ENCODE data around the gene GBX1. TPM values are rescaled to one million over a fixed set of nuclear protein-coding genes. Genes with fewer than 3 reads are reported as not detected.

The GBX1 gene
- total RNA-seq, result not detected

DNA sequence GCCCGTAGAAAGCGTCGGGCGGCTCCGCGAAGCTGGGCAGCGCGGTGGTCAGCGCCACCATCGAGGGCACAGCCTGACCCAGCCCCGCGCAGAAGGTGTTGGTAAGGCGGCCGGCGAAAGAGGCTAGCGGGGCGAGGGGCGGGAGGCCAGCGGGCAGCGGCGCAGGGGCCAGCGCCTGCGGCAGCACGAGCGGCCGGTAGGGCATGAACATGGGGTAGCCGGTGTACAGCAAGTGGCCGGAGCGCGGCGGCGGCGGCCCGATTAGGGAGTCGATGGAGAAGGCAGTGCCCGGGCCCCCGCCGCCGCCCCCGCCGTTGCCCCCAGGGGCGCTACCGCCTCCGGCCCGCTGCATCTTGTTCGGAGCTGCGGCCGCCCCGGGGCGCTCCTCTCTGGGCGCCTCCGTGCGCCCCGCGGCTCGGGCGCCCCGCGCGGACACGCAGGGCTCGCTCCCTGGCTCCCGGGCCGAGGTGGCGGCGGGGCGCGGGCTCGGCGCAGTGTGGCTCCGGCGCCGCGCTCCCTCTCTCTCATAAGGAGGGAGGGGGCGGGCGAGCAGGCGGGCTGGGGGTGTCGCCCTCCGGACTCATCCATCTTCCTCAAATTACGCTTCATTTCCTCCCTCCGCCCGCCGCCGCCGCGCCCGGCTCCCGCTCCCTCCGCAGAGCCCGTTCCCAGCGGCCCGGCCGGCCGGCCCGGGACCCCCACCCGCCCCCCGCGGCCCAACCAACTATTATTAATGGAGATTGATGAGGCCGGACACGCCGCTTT is at the start of gene GBX1:
Gene GBX1 (minus strand): TSS at position 498 of the 765 bp plus-strand sequence. CDS start 146 bp downstream, at position 352.
- CTCF ChIA-PET, result interaction anchor here (0.7 to 1.8 kb wide), 9 partner anchors 8 to 183 kb away, joined by 3 to 6 read pairs (median 3); partner anchors contain the start of gene ABCF2
- no peaks in the 10 kb centered on the region for H3K36me3 Mint-ChIP-seq (ENCODE audit: low read depth)

DNA sequence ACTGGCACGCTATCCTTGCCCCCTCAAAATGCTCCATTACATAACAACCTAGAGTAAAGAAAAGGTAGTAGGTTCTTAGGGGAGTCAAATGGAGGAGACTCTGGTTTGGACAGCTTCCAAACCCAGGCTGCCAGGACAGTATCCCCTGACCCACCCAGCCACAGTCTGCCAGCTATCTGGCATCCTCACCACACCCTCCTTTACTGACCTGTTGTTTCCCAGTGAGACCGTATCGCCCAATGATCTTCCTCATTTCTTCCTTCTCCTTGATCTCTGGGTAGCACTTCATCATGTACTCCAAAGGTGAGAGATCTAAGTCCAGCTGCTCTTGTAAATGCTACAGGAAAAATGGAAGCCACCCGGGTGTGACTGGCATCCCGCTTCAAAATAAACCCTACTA is 47.9 kb upstream of the GBX1 start:
- Mint-ChIP-seq H3K9me3 (no peaks in the 10 kb centered on the region), H3K27ac (no peak overlapping the region), H3K27me3 (no peaks in the 10 kb centered on the region), H3K4me1 (no peaks in the 10 kb centered on the region), H3K36me3 (ENCODE audit: low read depth) (peaks cover 42% of the 10 kb centered on the region), H3K4me3 (no peak overlapping the region)
- POLR2A ChIA-PET, result no interaction called here
- no peak for DNase-seq
- CTCF ChIA-PET, result interaction anchor here (1.0 to 3.2 kb wide), 2 partner anchors 10 to 50 kb away, joined by 3 to 10 read pairs; partner anchors contain the start of gene ABCF2

More for the DNA sequence above, at the start of gene GBX1:
- Mint-ChIP-seq H3K27ac (no peak within 1 kb of the TSS), H3K4me3 (peak within 1 kb of the TSS; percentile 55), H3K4me1 (peaks cover 6% of the 10 kb centered on the region), H3K27me3 (peaks cover 38% of the 10 kb centered on the region), H3K9me3 (no peaks in the 10 kb centered on the region)
- no peak for DNase-seq
- POLR2A ChIA-PET, result no interaction called here

DNA sequence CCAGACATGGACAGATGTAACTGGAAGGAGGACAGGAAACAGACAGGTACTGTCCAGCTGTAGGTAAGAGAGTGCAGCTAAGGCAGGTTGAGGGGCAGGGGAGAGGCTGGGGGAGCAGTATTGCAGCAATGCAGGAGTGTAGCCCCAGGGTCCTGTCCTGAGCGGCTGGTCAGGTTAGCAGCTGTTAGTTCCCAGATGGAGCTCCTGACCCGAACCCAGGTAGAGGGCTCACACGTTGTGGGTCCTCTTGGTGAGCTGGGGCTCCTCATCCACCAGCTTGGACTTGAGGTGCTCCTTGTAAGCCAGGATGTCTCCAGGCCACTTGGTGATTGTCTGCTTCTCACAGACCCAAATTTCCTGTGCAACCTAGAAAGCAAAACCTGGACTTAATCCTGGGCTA is 46.3 kb upstream of the GBX1 start:
- no peak for DNase-seq
- Mint-ChIP-seq H3K36me3 (ENCODE audit: low read depth) (peaks cover 38% of the 10 kb centered on the region), H3K27ac (no peak overlapping the region)

DNA sequence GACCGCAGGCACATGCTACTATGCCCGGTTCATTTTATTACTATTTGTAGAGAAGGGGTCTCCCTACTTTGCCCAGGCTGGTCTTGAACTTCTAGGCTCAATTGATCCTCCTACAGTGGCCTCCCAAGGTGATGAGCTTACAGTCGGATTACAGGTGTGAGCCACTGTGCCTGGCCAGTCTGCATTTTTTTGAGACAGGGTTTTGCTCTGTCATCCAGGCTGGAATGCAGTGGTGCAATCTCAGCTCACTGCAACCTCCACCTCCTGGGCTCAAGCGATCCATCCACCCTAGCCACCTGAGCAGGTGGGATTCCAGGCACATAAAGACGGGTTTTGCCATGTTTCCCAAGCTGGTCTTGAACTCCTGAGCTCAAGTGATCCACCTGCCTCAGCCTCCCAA is 45.1 kb upstream of the GBX1 start:
- H3K4me3 Mint-ChIP-seq, result no peak overlapping the region
- H3K9me3 Mint-ChIP-seq, result no peaks in the 10 kb centered on the region
- ChIA-PET CTCF (interaction anchor here (2.9 to 3.2 kb wide), 2 partner anchors 13 to 31 kb away, joined by 8 to 10 read pairs; partner anchors contain the start of gene ABCF2), POLR2A (no interaction called here)
- H3K27me3 Mint-ChIP-seq, result no peaks in the 10 kb centered on the region
- no peak for DNase-seq
- peaks cover 8% of the 10 kb centered on the region for H3K4me1 Mint-ChIP-seq
- H3K36me3 Mint-ChIP-seq (ENCODE audit: low read depth), result peaks cover 27% of the 10 kb centered on the region
- H3K27ac Mint-ChIP-seq, result no peak overlapping the region

More for the DNA sequence above, 46.3 kb upstream of the GBX1 start:
- Mint-ChIP-seq H3K27me3 (no peaks in the 10 kb centered on the region), H3K9me3 (no peaks in the 10 kb centered on the region), H3K4me3 (no peak overlapping the region), H3K4me1 (no peaks in the 10 kb centered on the region)
- ChIA-PET POLR2A (no interaction called here), CTCF (interaction anchor here (1.4 to 3.2 kb wide), 4 partner anchors 12 to 114 kb away, joined by 3 to 10 read pairs (median 6); partner anchors contain the start of gene ABCF2)

DNA sequence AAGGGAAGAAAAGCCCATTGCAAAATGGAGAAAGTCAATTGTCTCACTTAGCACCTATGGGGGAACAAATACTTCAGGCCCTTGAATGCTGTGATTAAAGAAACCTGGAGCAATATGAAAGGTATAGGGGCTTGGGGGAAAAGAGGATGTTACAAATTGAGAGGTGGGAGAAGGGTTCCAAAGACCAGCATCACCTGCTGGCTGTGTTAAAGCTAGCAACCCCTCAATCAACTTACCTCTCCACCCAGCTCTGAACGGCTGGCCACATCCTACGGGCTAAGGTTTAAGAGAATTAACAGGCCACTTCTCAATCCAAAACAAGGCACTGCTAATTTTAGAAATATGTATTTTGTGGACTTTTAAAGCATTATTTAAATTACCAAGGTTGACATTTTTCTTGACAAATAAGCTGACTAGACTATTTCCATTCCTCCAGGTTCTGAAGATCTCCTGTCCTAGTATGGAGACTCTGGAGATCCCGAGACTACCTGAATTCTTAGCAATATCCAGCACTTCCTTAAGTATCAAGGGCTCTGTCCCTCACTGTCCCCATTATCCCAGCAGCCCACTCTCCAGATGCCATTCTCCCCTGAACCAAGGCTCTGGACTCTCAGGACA is 43.8 kb upstream of the GBX1 start:
- ChIA-PET CTCF (interaction anchor here (0.7 to 2.9 kb wide), 4 partner anchors 12 to 66 kb away, joined by 3 to 8 read pairs (median 3); no protein-coding TSS in a partner anchor), POLR2A (no interaction called here)
- Mint-ChIP-seq H3K9me3 (no peaks in the 10 kb centered on the region), H3K27me3 (peaks cover 2% of the 10 kb centered on the region), H3K27ac (no peak overlapping the region), H3K4me3 (no peak overlapping the region), H3K4me1 (peaks cover 20% of the 10 kb centered on the region), H3K36me3 (ENCODE audit: low read depth) (peaks cover 26% of the 10 kb centered on the region)
- no peak for DNase-seq

DNA sequence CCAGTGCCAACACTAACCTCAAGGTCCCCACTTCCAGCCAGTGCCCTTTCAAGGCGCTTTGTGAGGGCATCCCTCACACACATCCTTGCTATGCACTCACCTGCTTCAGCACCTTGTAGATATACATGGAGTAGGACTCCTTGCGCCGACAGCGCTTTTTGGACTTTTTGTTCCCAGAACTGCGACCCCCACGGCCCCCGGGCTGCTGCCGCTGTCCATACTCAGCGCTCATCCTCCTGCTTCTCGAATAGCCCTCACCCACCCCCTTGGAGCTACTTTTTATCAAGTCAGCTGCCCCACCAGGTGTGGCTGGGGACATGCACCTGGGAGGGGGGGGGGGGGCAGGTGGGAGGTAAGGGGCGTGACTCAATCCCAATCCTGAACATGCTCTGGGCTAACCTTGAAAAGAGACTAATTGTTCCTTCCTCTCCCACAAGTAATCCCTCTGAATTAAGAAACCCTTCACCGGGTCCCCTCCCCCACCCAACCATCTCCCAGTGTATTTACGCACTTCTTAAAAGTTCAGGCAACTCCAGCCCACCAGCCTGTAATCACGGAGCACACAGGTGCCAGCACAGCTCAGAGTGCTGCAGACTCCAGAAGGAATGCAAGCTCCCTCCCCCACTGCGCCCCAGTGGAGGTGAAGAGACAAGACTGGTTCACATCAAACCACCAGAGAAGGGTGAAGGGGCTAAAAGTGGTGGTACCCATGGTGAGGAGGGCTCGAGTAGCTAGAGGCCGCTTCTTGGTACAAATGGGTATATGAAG is 42.8 kb upstream of the GBX1 start, which contains the start of gene H2BK1:
Gene H2BK1 (minus strand): TSS at position 402 of the 768 bp plus-strand sequence. CDS start 170 bp downstream, at position 232.
- Mint-ChIP-seq H3K27ac (no peak within 1 kb of the TSS), H3K9me3 (no peaks in the 10 kb centered on the region), H3K36me3 (ENCODE audit: low read depth) (peaks cover 22% of the 10 kb centered on the region), H3K4me3 (no peak within 1 kb of the TSS), H3K27me3 (peaks cover 8% of the 10 kb centered on the region), H3K4me1 (peaks cover 25% of the 10 kb centered on the region)
- ChIA-PET CTCF (interaction anchor here (0.7 to 1.2 kb wide), 3 partner anchors 26 to 108 kb away, joined by 3 to 4 read pairs (median 3); no protein-coding TSS in a partner anchor), POLR2A (no interaction called here)
- no peak for DNase-seq

DNA sequence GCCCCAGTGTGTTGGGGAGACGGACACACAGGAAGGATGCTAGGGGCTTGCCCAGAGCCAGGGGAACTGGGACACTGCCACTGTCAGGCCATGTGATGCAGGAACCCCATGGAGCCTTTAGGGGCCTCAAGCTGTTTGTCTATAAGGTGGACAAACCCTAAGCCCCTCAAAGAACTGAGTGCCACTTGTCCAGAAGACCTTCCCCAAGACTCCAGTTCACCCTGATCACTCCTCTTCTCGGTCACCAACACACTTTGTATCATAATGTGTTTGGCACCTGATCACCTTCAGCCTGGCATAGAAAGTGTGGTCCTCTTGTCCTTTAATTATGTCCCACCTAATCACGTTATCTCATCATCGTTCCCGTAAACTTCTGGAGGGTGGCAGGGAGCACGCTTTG is 42.1 kb upstream of the GBX1 start:
- no peak overlapping the region for H3K27ac Mint-ChIP-seq
- POLR2A ChIA-PET, result no interaction called here

DNA sequence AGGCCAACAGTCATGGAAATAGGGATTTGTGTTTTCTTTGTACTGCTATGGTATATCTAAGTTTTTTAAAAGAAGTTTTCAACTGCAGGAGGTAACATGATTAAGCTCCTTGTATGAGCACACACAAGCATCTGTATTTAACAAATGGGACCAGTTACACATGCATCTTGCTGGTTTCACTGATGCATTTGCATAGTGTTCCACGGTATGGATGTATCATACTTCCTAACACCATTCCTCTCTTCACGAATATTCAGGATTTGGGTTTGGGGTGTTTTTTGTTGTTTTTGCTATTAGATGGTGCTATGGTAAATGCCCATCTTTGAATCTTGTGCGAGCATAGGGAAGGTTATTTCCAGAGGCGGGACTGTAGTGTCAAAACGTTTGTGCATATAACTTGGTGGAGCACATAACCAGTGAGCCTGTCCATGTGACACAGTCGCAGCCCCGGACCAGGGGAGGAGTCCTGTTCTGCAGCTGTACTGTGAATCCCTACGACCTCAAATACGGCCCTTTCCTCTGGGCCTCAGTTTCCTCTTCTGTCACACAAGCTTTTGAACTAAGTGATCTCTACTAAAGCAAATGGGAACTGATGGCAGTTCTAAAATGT is 40.9 kb upstream of the GBX1 start:
- Mint-ChIP-seq H3K4me3 (no peak overlapping the region), H3K27ac (peak overlapping the region; percentile 76), H3K9me3 (no peaks in the 10 kb centered on the region), H3K4me1 (peaks cover 25% of the 10 kb centered on the region), H3K36me3 (ENCODE audit: low read depth) (peaks cover 9% of the 10 kb centered on the region), H3K27me3 (peaks cover 14% of the 10 kb centered on the region)
- CTCF ChIA-PET, result interaction anchor here (1.1 to 1.9 kb wide), 2 partner anchors 13 to 18 kb away, joined by 3 to 5 read pairs; partner anchors contain the start of gene ABCF2
- POLR2A ChIA-PET, result no interaction called here
- DNase-seq, result no peak

More for the DNA sequence above, 42.1 kb upstream of the GBX1 start:
- Mint-ChIP-seq H3K36me3 (ENCODE audit: low read depth) (peaks cover 15% of the 10 kb centered on the region), H3K27me3 (peaks cover 13% of the 10 kb centered on the region), H3K4me3 (no peak overlapping the region), H3K9me3 (no peaks in the 10 kb centered on the region), H3K4me1 (peaks cover 25% of the 10 kb centered on the region)
- DNase-seq, result no peak
- CTCF ChIA-PET, result interaction anchor here (1.1 to 1.9 kb wide), 2 partner anchors 17 to 108 kb away, joined by 4 to 5 read pairs; partner anchors contain the start of gene ABCF2

DNA sequence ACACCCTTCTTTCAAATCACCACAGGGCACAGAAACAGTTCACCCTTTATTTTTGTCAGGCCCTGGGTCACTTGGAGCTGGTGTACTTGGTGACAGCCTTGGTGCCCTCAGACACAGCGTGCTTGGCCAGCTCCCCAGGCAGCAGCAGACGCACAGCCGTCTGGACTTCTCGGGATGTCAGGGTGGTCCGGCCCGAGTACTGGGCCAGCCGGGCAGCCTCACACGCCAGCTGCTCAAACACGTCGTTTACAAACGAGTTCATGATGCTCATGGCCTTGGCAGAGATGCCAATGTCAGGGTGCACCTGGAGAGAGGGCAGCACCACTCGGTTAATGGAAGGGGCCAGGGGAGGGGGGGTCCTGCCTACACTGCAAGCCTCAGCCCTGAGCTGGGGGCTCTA is 40.3 kb upstream of the GBX1 start:
- ChIA-PET POLR2A (no interaction called here), CTCF (interaction anchor here (1.0 to 1.9 kb wide), 3 partner anchors 12 to 36 kb away, joined by 3 to 5 read pairs (median 3); partner anchors contain the start of gene ABCF2)
- H3K4me1 Mint-ChIP-seq, result peaks cover 25% of the 10 kb centered on the region
- H3K36me3 Mint-ChIP-seq (ENCODE audit: low read depth), result peaks cover 5% of the 10 kb centered on the region
- peaks cover 14% of the 10 kb centered on the region for H3K27me3 Mint-ChIP-seq
- H3K4me3 Mint-ChIP-seq, result peak overlapping the region; percentile 12
- peak overlapping the region; percentile 76 for H3K27ac Mint-ChIP-seq
- no peaks in the 10 kb centered on the region for H3K9me3 Mint-ChIP-seq
- DNase-seq, result no peak

DNA sequence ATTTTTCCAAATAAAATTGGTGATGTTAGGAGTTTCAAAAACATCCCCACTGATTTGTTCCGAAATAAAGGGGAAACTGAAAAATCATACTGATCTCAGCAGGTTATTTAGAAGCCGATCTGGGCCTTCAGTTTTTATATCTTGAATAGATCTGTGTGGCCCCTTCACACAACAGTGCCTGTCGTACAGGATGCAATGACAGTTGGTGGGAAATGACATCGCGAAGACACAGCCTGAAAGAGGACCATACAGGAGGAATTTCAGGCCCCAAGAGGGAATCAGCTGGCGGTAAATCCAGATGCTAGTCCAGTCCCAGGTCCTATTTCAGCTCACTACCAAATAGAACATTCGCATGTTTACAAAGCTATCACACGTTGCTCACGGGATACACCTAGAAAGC is 39.8 kb upstream of the GBX1 start:
- ChIA-PET CTCF (interaction anchor here (1.0 to 1.3 kb wide), 2 partner anchors 37 to 97 kb away, joined by 3 read pairs; no protein-coding TSS in a partner anchor), POLR2A (no interaction called here)
- Mint-ChIP-seq H3K4me1 (peaks cover 25% of the 10 kb centered on the region), H3K27me3 (peaks cover 14% of the 10 kb centered on the region), H3K27ac (peak overlapping the region; percentile 76), H3K36me3 (ENCODE audit: low read depth) (peaks cover 5% of the 10 kb centered on the region), H3K4me3 (peak overlapping the region; percentile 12), H3K9me3 (no peaks in the 10 kb centered on the region)
- no peak for DNase-seq

DNA sequence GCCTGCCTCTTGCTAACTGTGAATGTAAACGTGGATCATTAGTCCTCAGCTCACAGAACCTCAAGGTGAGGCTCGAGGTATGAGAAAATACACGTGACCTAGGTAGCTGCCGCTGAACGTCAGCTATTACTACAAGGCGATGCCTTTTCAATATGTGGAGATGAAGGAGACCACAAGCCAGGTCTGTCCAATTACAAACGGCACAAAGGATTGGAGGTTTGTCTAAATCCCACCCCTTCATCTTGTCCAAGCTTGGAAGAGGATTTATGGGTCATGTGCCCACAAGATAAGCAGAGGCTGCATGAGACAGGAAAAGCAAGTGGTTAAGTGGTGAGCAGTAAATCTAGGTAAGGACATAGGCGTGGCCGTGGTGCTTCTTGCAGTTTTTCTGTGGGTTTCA is 39.4 kb upstream of the GBX1 start:
- H3K36me3 Mint-ChIP-seq (ENCODE audit: low read depth), result peaks cover 1% of the 10 kb centered on the region
- peak; percentile 41 for DNase-seq
- POLR2A ChIA-PET, result no interaction called here
- H3K4me3 Mint-ChIP-seq, result peak overlapping the region; percentile 12
- no peaks in the 10 kb centered on the region for H3K9me3 Mint-ChIP-seq
- H3K27ac Mint-ChIP-seq, result peak overlapping the region; percentile 76
- CTCF ChIA-PET, result interaction anchor here (0.9 to 1.3 kb wide), 4 partner anchors 32 to 96 kb away, joined by 3 read pairs; no protein-coding TSS in a partner anchor
- H3K4me1 Mint-ChIP-seq, result peaks cover 25% of the 10 kb centered on the region
- peaks cover 17% of the 10 kb centered on the region for H3K27me3 Mint-ChIP-seq

DNA sequence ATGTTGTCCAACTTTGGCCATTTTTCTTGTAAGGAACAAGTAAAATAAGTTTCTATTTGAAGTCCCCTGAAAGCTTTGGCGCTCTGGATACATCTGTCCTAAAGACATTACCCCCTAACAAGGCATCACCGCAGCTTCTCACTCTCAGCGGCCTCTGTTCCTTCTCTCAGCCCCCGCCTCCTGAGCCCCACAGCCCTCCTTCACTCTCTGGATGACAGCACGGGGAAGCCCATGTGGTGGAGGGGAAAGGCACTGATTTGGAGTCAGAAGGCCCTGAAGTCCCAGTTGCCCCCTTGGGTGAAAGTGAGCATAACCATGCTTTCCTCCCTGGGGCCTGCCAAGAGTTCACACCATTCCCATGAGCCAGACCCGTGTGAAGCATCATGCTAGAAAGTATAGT is 38.2 kb upstream of the GBX1 start:
- POLR2A ChIA-PET, result no interaction called here
- Mint-ChIP-seq H3K27me3 (peaks cover 23% of the 10 kb centered on the region), H3K4me3 (no peak overlapping the region), H3K4me1 (peaks cover 25% of the 10 kb centered on the region), H3K27ac (peak overlapping the region; percentile 46), H3K36me3 (ENCODE audit: low read depth) (no peaks in the 10 kb centered on the region), H3K9me3 (no peaks in the 10 kb centered on the region)
- DNase-seq, result no peak
- CTCF ChIA-PET, result interaction anchor here (1.2 kb wide), 1 partner anchor 31 kb away, joined by 3 read pairs; no protein-coding TSS in a partner anchor

All from activated CD4-positive, alpha-beta T cell treated with anti-CD3 and anti-CD28 coated beads, Interleukin-2, amount 10 ng/mL, durations not matched to agents 7 days and 5 days (primary cell).